ENCODE data around the gene KIF5C.

DNA sequence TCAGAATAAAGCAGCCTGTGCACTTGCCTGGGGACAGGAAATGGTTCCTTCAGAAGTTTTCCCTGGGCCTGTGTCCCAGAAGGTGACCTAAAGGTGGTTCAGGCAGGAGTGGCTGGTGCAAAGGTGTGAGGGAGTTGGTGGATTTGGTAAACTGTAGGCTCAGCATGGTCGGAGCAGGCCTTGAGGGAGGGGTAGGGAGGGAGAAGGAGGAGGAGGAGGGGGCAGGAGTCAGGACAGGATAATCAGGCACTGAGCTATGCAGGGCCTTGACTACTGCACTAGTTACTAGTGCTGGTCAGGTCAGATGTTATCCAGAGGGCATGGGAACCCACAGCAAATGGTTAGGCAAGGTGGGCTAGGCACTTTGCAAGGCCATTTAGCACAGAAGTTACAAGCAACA, 184.8 kb downstream of the KIF5C start:
- TF ChIP-seq POLR2AphosphoS5 (IDR thresholded peaks at IDR 0.05; ENCODE audit: borderline replicate concordance, low read depth, low read length), result no peak
- TF ChIP-seq EZH2 (IDR thresholded peaks at IDR 0.05), result no peak
- no peak for TF ChIP-seq FOXP2 (optimal IDR thresholded peaks at IDR 0.05; ENCODE audit: control extremely low read depth, extremely low read length, insufficient read depth)

Measured in SK-N-MC (cell line).